Neural cell (in vitro differentiated cells): ENCODE measurements around the gene JAKMIP3. TPM values are rescaled to one million over a fixed set of nuclear protein-coding genes. Genes with fewer than 3 reads are reported as not detected.

Source experiments
- H2AFZ ChIP-seq: fragments of 200-600, 300-800 bp; sonication (generic), shearing (Covaris generic); 2 replicates; pipeline ENCODE4 v1.6.0; 2014; ENCODE audit warnings: low read depth, mild to moderate bottlenecking, antibody characterized with exemption, low read length, moderate library complexity
- H3F3A ChIP-seq: fragments of 200-600 bp; shearing (Covaris generic); 2 replicates; pipeline ENCODE4 v1.6.1; 2016; ENCODE audit warnings: mild to moderate bottlenecking, moderate library complexity, mixed read lengths, antibody characterized with exemption, low read length; ENCODE audit not compliant: insufficient read depth, poor library complexity, severe bottlenecking
- H3K27ac ChIP-seq: fragments of 200-600, 300-800 bp; sonication (generic), shearing (Covaris generic); 2 replicates; pipeline ENCODE4 v1.5.1; 2014; ENCODE audit warnings: mild to moderate bottlenecking, low read length, moderate library complexity
- H3K27me3 ChIP-seq: fragments of 300-800, 200-600 bp; sonication (generic), shearing (Covaris generic); 2 replicates; pipeline ENCODE4 v1.6.0; 2014; ENCODE audit warnings: mild to moderate bottlenecking, low read depth, low read length, moderate library complexity; ENCODE audit not compliant: insufficient read depth
- H3K36me3 ChIP-seq: fragments of 300-800, 200-600 bp; sonication (generic), shearing (Covaris generic); 2 replicates; pipeline ENCODE4 v1.5.1; 2014; ENCODE audit warnings: mild to moderate bottlenecking, antibody characterized with exemption, low read length, moderate library complexity; ENCODE audit not compliant: insufficient read depth
- H3K4me2 ChIP-seq: fragments of 300-800, 200-600 bp; sonication (generic), shearing (Covaris generic); 2 replicates; pipeline ENCODE4 v1.6.0; 2014; ENCODE audit warnings: mild to moderate bottlenecking, low read length
- H3K4me3 ChIP-seq: fragments of 300-800, 200-600 bp; sonication (generic), shearing (Covaris generic); 2 replicates; pipeline ENCODE4 v1.5.1; 2014; ENCODE audit warnings: mild to moderate bottlenecking, low read length, moderate library complexity
- H3K79me2 ChIP-seq: fragments of 200-600 bp; shearing (Covaris generic); replicated peaks from 2 replicates; pipeline ENCODE4 v1.6.0; 2014; ENCODE audit warnings: mild to moderate bottlenecking, low read length, moderate library complexity; ENCODE audit not compliant: insufficient read depth
- H3K9ac ChIP-seq: fragments of 300-800, 200-600 bp; sonication (generic), shearing (Covaris generic); 2 replicates; pipeline ENCODE4 v1.6.1; 2016; ENCODE audit warnings: mild to moderate bottlenecking, low read length, mixed read lengths
- H3K9me2 ChIP-seq: fragments of 200-600 bp; shearing (Covaris generic); 2 replicates; pipeline ENCODE4 v1.6.1; 2016; ENCODE audit warnings: mild to moderate bottlenecking, low read length, mixed read lengths; ENCODE audit not compliant: insufficient read depth
- H3K9me3 ChIP-seq: fragments of 200-600, 300-800 bp; sonication (generic), shearing (Covaris generic); 2 replicates; pipeline ENCODE4 v1.6.1; 2016; ENCODE audit warnings: mild to moderate bottlenecking, mixed run types, low read length, moderate library complexity, mixed read lengths
- H4K20me1 ChIP-seq: fragments of 200-600 bp; shearing (Covaris generic); 2 replicates; pipeline ENCODE4 v1.6.1; 2016; ENCODE audit warnings: mild to moderate bottlenecking, mixed run types; ENCODE audit not compliant: insufficient read depth
- CTCF ChIP-seq: fragments of 450-650 bp; IDR thresholded peaks from 2 replicates; pipeline ENCODE4 v1.5.1; 2014; ENCODE audit warnings: antibody characterized with exemption, mild to moderate bottlenecking, moderate library complexity; ENCODE audit not compliant: poor library complexity, severe bottlenecking
- EP300 ChIP-seq: fragments of 450-650 bp; conservative IDR thresholded peaks from 2 replicates; pipeline ENCODE4 v1.6.1; 2014; ENCODE audit warnings: antibody characterized with exemption, mild to moderate bottlenecking, moderate library complexity; ENCODE audit not compliant: poor library complexity, severe bottlenecking
- EZH2 ChIP-seq: fragments of 200-600, 300-800 bp; shearing (Covaris generic), sonication (generic); IDR thresholded peaks from 2 replicates; pipeline ENCODE4 v1.6.1; 2014; ENCODE audit warnings: antibody characterized with exemption, low read length, borderline replicate concordance, mild to moderate bottlenecking; ENCODE audit not compliant: insufficient read depth, poor library complexity, severe bottlenecking
- MXI1 ChIP-seq: fragments of 450-650 bp; conservative IDR thresholded peaks from 2 replicates; pipeline ENCODE4 v1.6.1; 2014; ENCODE audit warnings: antibody characterized with exemption, mild to moderate bottlenecking; ENCODE audit not compliant: poor library complexity, severe bottlenecking
- POLR2AphosphoS5 ChIP-seq: IDR thresholded peaks from 2 replicates; pipeline ENCODE4 v1.6.1; 2012
- RAD21 ChIP-seq: fragments of 450-650 bp; conservative IDR thresholded peaks from 2 replicates; pipeline ENCODE4 v1.6.1; 2014; ENCODE audit warnings: antibody characterized with exemption, mild to moderate bottlenecking, moderate library complexity
- REST ChIP-seq: IDR thresholded peaks from 2 replicates; pipeline ENCODE4 v1.6.1; 2012; ENCODE audit warnings: borderline replicate concordance
- SMC3 ChIP-seq: fragments of 450-650 bp; conservative IDR thresholded peaks from 2 replicates; pipeline ENCODE4 v1.6.1; 2014; ENCODE audit warnings: antibody characterized with exemption, mild to moderate bottlenecking, moderate library complexity; ENCODE audit not compliant: poor library complexity
- TAF1 ChIP-seq: IDR thresholded peaks from 2 replicates; pipeline ENCODE4 v1.6.1; 2012; ENCODE audit warnings: low read depth
- polyA plus RNA-seq: library from polyadenylated mRNA; depleted of rRNA; stranded (reverse); fragments of >200 nt; gene quantifications from 2 replicates; pipeline ENCODE4 v1.2.3, GENCODE V29; 2014

JAKMIP3 gene
- polyA plus RNA-seq, 1 donor from 2014 or later, result 5.1 TPM

- Histone ChIP-seq H3F3A (no peaks in the 10 kb centered on the region), H3K27ac (no peak overlapping the region), H4K20me1 (no peaks in the 10 kb centered on the region), H3K9me3 (no peaks in the 10 kb centered on the region), H3K9me2 (no peaks in the 10 kb centered on the region), H3K79me2 (no peaks in the 10 kb centered on the region), H2AFZ (no peak overlapping the region), H3K9ac (no peak overlapping the region), H3K36me3 (no peaks in the 10 kb centered on the region), H3K4me2 (no peak overlapping the region), H3K27me3 (no peaks in the 10 kb centered on the region), H3K4me3 (no peak overlapping the region)
- no peak for TF ChIP-seq MXI1
- no peak for TF ChIP-seq REST
- no peak for TF ChIP-seq CTCF
- TF ChIP-seq RAD21, result no peak
- no peak for TF ChIP-seq EZH2
- no peak for TF ChIP-seq EP300
- TF ChIP-seq POLR2AphosphoS5, result no peak
- TF ChIP-seq TAF1, result no peak
Observed at GRCh38 chr10:132104471-132105301, 38.9 kb downstream of the JAKMIP3 start.

- H3K79me2 ChIP-seq, result no peaks in the 10 kb centered on the region
- H3K27ac ChIP-seq, result no peak overlapping the region
- no peaks in the 10 kb centered on the region for H3K9me2 ChIP-seq
- no peaks in the 10 kb centered on the region for H3F3A ChIP-seq
- H3K9ac ChIP-seq, result no peak overlapping the region
- no peaks in the 10 kb centered on the region for H4K20me1 ChIP-seq
- H3K9me3 ChIP-seq, result no peaks in the 10 kb centered on the region
- H3K36me3 ChIP-seq, result no peaks in the 10 kb centered on the region
- H3K27me3 ChIP-seq, result no peaks in the 10 kb centered on the region
- TF ChIP-seq REST, result no peak
- no peak for TF ChIP-seq SMC3
- TF ChIP-seq EZH2, result no peak
- TF ChIP-seq RAD21, result no peak
- TF ChIP-seq CTCF, result no peak
- H3K4me2 ChIP-seq, result no peak overlapping the region
- H2AFZ ChIP-seq, result no peak overlapping the region
- H3K4me3 ChIP-seq, result no peak overlapping the region
Observed at GRCh38 chr10:132105302-132105995, 39.7 kb downstream of the JAKMIP3 start.
